ENCODE measurements around the gene PCDHB3.

Gene PCDHB3

GRCh38 chr5:141100243-141100805 is at the start of gene PCDHB3:
TSS of gene PCDHB3 (plus strand) at chr5:141100473. CDS start at chr5:141100650, 177 bp downstream.
- in situ Hi-C loops (cut with MboI; ENCODE audit: low sequenced_read_pairs, unreplicated experiment): no loop called here
- no peak for TF ChIP-seq CTCF (IDR thresholded peaks at IDR 0.05; ENCODE audit: borderline replicate concordance, control extremely low read depth, extremely low read depth, insufficient read depth, missing control alignments)
- DNase-seq (ENCODE audit: low spot score): no peak

GRCh38 chr5:141050622-141051520 is 49.4 kb upstream of the PCDHB3 start, which contains the start of gene PCDHB1:
TSS of gene PCDHB1 (plus strand) at chr5:141051374. CDS start at chr5:141051471, 97 bp downstream.
- TF ChIP-seq CTCF (IDR thresholded peaks at IDR 0.05; ENCODE audit: borderline replicate concordance, control extremely low read depth, extremely low read depth, insufficient read depth, missing control alignments): no peak
- in situ Hi-C loops (cut with MboI; ENCODE audit: low sequenced_read_pairs, unreplicated experiment): no loop called here
- DNase-seq (ENCODE audit: low spot score): no peak

- in situ Hi-C loops (cut with MboI; ENCODE audit: low sequenced_read_pairs, unreplicated experiment): no loop called here
- no peak for TF ChIP-seq CTCF (IDR thresholded peaks at IDR 0.05; ENCODE audit: borderline replicate concordance, control extremely low read depth, extremely low read depth, insufficient read depth, missing control alignments)
- DNase-seq (ENCODE audit: low spot score): no peak
Observed at GRCh38 chr5:141051521-141051866, 48.8 kb upstream of the PCDHB3 start.

GRCh38 chr5:141077826-141078225 is 22.4 kb upstream of the PCDHB3 start:
- TF ChIP-seq CTCF (IDR thresholded peaks at IDR 0.05; ENCODE audit: borderline replicate concordance, control extremely low read depth, extremely low read depth, insufficient read depth, missing control alignments): no peak
- in situ Hi-C loops (cut with MboI; ENCODE audit: low sequenced_read_pairs, unreplicated experiment): no loop called here
- no peak for DNase-seq (ENCODE audit: low spot score)

- in situ Hi-C loops (cut with MboI; ENCODE audit: low sequenced_read_pairs, unreplicated experiment): no loop called here
- DNase-seq (ENCODE audit: low spot score): no peak
- TF ChIP-seq CTCF (IDR thresholded peaks at IDR 0.05; ENCODE audit: borderline replicate concordance, control extremely low read depth, extremely low read depth, insufficient read depth, missing control alignments): no peak
Observed at GRCh38 chr5:141082228-141082627, 18.0 kb upstream of the PCDHB3 start.

GRCh38 chr5:141084487-141084989 is 15.7 kb upstream of the PCDHB3 start:
- TF ChIP-seq CTCF (IDR thresholded peaks at IDR 0.05; ENCODE audit: borderline replicate concordance, control extremely low read depth, extremely low read depth, insufficient read depth, missing control alignments): no peak
- in situ Hi-C loops (cut with MboI; ENCODE audit: low sequenced_read_pairs, unreplicated experiment): no loop called here
- no peak for DNase-seq (ENCODE audit: low spot score)

Data from GM13976 (cell line).